K562 (cell line): ENCODE results near the gene IPO7. TPM values are rescaled to one million over a fixed set of nuclear protein-coding genes. Genes with fewer than 3 reads are reported as not detected.

Experiments
- CHD7 ChIP-seq: fragments of 200-600 bp; sonication (generic); IDR thresholded peaks from one replicate; pipeline ENCODE4 v1.6.1; 2012; ENCODE audit warnings: mild to moderate bottlenecking, low read depth, low read length, inconsistent platforms
- CREB5 ChIP-seq: fragments of 250-450 bp; sonication (Bioruptor Pico); IDR thresholded peaks from 2 replicates; pipeline ENCODE4 v1.5.0; 2020; ENCODE audit warnings: mild to moderate bottlenecking
- ETV1 ChIP-seq: fragments of 450-650 bp; conservative IDR thresholded peaks from 2 replicates; pipeline ENCODE4 v1.6.1; 2016; ENCODE audit warnings: missing genetic modification characterization, control low read depth, low read depth, missing compliant biosample characterization
- FOXA1 ChIP-seq: fragments of 450-650 bp; IDR thresholded peaks from 2 replicates; pipeline ENCODE4 v1.6.1; 2016; ENCODE audit warnings: mild to moderate bottlenecking, borderline replicate concordance
- GATA2 ChIP-seq: sonication (generic); formaldehyde crosslinking; IDR thresholded peaks from 2 replicates; pipeline ENCODE4 v1.4.0; 2020; ENCODE audit warnings: mild to moderate bottlenecking, missing genetic modification reagents
- HDAC1 ChIP-seq, 2 experiments: fragments of 450-650 bp; IDR thresholded peaks; 2 replicates each; pipeline ENCODE4 v1.6.1; 2016 to 2017; ENCODE audit warnings: inconsistent platforms in 1 of 2, mild to moderate bottlenecking in 1 of 2, moderate library complexity in 1 of 2
- MAFF ChIP-seq: IDR thresholded peaks from 2 replicates; pipeline ENCODE4 v1.6.1; 2012; ENCODE audit warnings: low read length, improper control_type of control experiment
- polyA plus RNA-seq, 8 experiments: library from polyadenylated mRNA; depleted of rRNA in 4 of 8; stranded (reverse) in 5 of 8; unstranded in 3 of 8; fragments of >200 nt; fragmentation: Nextera tagmentation in 2 of 8; fragmentation: Illumina TruSeq in 1 of 8; extraction: Ambion mirVana in 2 of 8; extraction: Trizol in 1 of 8; gene quantifications; 2 replicates each; pipeline versions ENCODE4 v1.2.1 to v1.2.3, GENCODE V29; 2011 to 2014; ENCODE audit warnings: inconsistent platforms in 1 of 8, missing spikeins in 1 of 8
- total RNA-seq, 7 experiments: library from RNA; depleted of rRNA in 6 of 7; stranded (reverse); fragments of >200 nt in 6 of 7; fragmentation: Illumina TruSeq in 2 of 7; extraction: Trizol in 2 of 7; gene quantifications; 2 replicates each; pipeline versions ENCODE4 v1.2.1 to v1.2.3, GENCODE V29; 2011 to 2021; ENCODE audit warnings: low replicate concordance in 1 of 7
- TF ChIP-seq, protein P1 (sequence below): fragments of 250-450 bp; sonication (Bioruptor Pico); IDR thresholded peaks from 2 replicates; pipeline ENCODE4 v1.4.0; 2020

The IPO7 gene
- total and polyA plus RNA-seq, 9 of the 15 experiments (the other 6 are each of a cell fraction or from before 2014, with no cell fraction given), result 23.6 to 138 (median 110) TPM

DNA sequence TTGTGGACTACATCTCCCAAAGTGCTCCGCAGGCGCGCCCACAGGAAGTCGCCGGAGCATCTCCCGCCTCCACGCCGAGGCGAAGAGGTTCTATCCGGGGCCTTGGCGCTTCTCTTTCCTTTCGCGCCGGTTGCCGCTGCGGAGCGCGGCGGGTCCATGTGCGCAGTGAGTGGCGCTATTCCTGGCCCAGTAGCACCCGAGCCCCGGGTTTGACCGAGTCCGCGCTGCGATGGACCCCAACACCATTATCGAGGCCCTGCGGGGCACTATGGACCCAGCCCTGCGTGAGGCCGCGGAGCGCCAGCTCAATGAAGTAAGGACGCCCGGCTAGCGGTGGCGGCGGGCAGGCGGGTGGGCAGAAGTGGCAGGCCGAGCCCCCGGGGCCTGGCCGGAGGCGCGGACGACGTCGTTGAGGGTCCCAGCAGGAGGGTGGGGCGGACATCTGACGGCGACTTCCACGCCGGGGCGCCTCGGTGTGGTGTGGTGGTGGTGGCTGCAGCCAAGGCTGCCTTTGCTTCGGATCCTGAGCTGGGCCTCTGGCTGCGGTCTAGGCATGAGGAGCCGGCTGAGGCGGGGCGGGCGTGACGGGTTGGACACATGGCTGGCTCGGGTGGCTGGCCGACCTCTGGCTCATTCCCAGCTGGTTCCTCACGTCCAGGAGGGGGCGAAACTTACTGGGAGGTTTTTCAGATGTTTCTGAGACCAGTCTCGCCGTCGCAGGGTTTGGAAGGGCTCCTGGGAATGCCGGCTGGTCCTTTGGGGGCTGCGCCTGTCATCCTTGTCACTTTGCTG lies at the start of gene IPO7 (continued):
- TF ChIP-seq CHD7 (no peak), HDAC1 (IDR thresholded peaks at IDR 0.05) (peak in 1 of 2 experiments; percentile 79; a peak in 2 of 4 replicates), ETV1 (tag) (peak; percentile 73), MAFF (no peak), CREB5 (no peak), FOXA1 (no peak), GATA2 (CRISPR knock-in tag) (no peak)
- TF ChIP-seq, protein P1, sequence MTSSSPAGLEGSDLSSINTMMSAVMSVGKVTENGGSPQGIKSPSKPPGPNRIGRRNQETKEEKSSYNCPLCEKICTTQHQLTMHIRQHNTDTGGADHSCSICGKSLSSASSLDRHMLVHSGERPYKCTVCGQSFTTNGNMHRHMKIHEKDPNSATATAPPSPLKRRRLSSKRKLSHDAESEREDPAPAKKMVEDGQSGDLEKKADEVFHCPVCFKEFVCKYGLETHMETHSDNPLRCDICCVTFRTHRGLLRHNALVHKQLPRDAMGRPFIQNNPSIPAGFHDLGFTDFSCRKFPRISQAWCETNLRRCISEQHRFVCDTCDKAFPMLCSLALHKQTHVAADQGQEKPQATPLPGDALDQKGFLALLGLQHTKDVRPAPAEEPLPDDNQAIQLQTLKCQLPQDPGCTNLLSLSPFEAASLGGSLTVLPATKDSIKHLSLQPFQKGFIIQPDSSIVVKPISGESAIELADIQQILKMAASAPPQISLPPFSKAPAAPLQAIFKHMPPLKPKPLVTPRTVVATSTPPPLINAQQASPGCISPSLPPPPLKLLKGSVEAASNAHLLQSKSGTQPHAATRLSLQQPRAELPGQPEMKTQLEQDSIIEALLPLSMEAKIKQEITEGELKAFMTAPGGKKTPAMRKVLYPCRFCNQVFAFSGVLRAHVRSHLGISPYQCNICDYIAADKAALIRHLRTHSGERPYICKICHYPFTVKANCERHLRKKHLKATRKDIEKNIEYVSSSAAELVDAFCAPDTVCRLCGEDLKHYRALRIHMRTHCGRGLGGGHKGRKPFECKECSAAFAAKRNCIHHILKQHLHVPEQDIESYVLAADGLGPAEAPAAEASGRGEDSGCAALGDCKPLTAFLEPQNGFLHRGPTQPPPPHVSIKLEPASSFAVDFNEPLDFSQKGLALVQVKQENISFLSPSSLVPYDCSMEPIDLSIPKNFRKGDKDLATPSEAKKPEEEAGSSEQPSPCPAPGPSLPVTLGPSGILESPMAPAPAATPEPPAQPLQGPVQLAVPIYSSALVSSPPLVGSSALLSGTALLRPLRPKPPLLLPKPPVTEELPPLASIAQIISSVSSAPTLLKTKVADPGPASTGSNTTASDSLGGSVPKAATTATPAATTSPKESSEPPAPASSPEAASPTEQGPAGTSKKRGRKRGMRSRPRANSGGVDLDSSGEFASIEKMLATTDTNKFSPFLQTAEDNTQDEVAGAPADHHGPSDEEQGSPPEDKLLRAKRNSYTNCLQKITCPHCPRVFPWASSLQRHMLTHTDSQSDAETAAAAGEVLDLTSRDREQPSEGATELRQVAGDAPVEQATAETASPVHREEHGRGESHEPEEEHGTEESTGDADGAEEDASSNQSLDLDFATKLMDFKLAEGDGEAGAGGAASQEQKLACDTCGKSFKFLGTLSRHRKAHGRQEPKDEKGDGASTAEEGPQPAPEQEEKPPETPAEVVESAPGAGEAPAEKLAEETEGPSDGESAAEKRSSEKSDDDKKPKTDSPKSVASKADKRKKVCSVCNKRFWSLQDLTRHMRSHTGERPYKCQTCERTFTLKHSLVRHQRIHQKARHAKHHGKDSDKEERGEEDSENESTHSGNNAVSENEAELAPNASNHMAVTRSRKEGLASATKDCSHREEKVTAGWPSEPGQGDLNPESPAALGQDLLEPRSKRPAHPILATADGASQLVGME (CRISPR knock-in tag), result 0 out of 2 replicates have a peak, but pooled peaks have one; percentile 18
